B cell (primary cell): ENCODE measurements around the gene LRRC37A3. TPM values are rescaled to one million over a fixed set of nuclear protein-coding genes. Genes with fewer than 3 reads are reported as not detected.
"Not testable (repeated sequence)": the region's sequence is repeated elsewhere in the genome, so short reads cannot be mapped to it uniquely, and the experiment has no call there.

Source experiments
- ATAC-seq: fragments of 200-7000 bp; cut with Tn5 transposase; one replicate; pipeline ENCODE4 v1.10.0; 2021; ENCODE audit warnings: low read depth, mild to moderate bottlenecking, moderate number of reproducible peaks, moderate library complexity
- CTCF ChIA-PET: fragments of 350-600 bp; sonication (Branson Sonifier 250); formaldehyde crosslinking; loops from one replicate; lab custom pipeline; 2021; ENCODE audit warnings: antibody characterized with exemption, inconsistent platforms; lab: Charles Lee
- POLR2A ChIA-PET: fragments of 350-600 bp; sonication (Branson Sonifier 250); formaldehyde crosslinking; loops from one replicate; lab custom pipeline; 2021; ENCODE audit warnings: antibody characterized with exemption; lab: Charles Lee
- DNase-seq: peaks from one replicate; pipeline ENCODE4 v3.0.0; 2013
- H2AFZ ChIP-seq: 2 replicates; pipeline ENCODE4 v1.6.1; 2012; ENCODE audit warnings: mild to moderate bottlenecking, low read depth, low read length; ENCODE audit not compliant: insufficient read depth, poor library complexity, severe bottlenecking
- H3K27ac ChIP-seq, 2 donors: 1 replicate in 1 of 2; 2 replicates in 1 of 2; pipeline ENCODE4 v1.5.1; 2012 to 2013; ENCODE audit warnings: low read length in 2 of 2, mild to moderate bottlenecking in 2 of 2, moderate library complexity in 1 of 2
- H3K27me3 ChIP-seq, 4 experiments: fragments of 200-600 bp in 1 of 4; sonication (generic) in 1 of 4; replicated peaks in 1 of 4; 1 replicate in 2 of 4; 2 replicates in 2 of 4; pipeline versions ENCODE4 v1.6.1 to v1.7.0; 2013 to 2016; ENCODE audit warnings: low read length in 3 of 4, mild to moderate bottlenecking in 2 of 4, mixed read lengths in 1 of 4, moderate library complexity in 1 of 4; ENCODE audit not compliant: insufficient read depth in 4 of 4, control insufficient read depth in 3 of 4; ENCODE audit errors: control extremely low read depth in 1 of 4
- H3K36me3 ChIP-seq, 2 experiments: replicated peaks in 1 of 2; 1 replicate in 1 of 2; 2 replicates in 1 of 2; pipeline versions ENCODE4 v1.6.1 to v1.7.1; 2013; ENCODE audit warnings: low read length in 1 of 2; ENCODE audit not compliant: insufficient read depth in 2 of 2, control insufficient read depth in 1 of 2; ENCODE audit errors: control extremely low read depth in 1 of 2, extremely low read depth in 1 of 2
- H3K4me1 ChIP-seq, 2 donors: fragments of 200-600 bp in 1 of 2; sonication (generic) in 1 of 2; 1 replicate in 1 of 2; 2 replicates in 1 of 2; pipeline versions ENCODE4 v1.5.1 to v1.6.1; 2013 to 2017; ENCODE audit warnings: low read length in 2 of 2; ENCODE audit not compliant: control insufficient read depth in 2 of 2, insufficient read depth in 2 of 2
- H3K4me2 ChIP-seq: replicated peaks from 2 replicates; pipeline ENCODE3; 2012; ENCODE audit warnings: mild to moderate bottlenecking, low read depth, low read length; ENCODE audit not compliant: poor library complexity, severe bottlenecking
- H3K4me3 ChIP-seq, 5 experiments: fragments of 200-600 bp in 1 of 5; sonication (generic) in 1 of 5; 1 replicate in 3 of 5; 2 replicates in 2 of 5; pipeline versions ENCODE4 v1.5.1 to v1.7.0; 2011 to 2016; ENCODE audit warnings: low read length in 4 of 5, mild to moderate bottlenecking in 4 of 5, low read depth in 2 of 5, control low read depth in 1 of 5, moderate library complexity in 1 of 5; ENCODE audit not compliant: insufficient read depth in 1 of 5; ENCODE audit errors: control extremely low read depth in 1 of 5, extremely low read depth in 1 of 5
- H3K79me2 ChIP-seq: fragments of 200-600 bp; sonication (generic); one replicate; pipeline ENCODE4 v1.6.0; 2016; ENCODE audit warnings: low read length; ENCODE audit not compliant: control insufficient read depth, insufficient read depth
- H3K9ac ChIP-seq: fragments of 200-600 bp; sonication (generic); 2 replicates; pipeline ENCODE4 v1.6.1; 2017; ENCODE audit warnings: mild to moderate bottlenecking, low read length, moderate library complexity
- H3K9me3 ChIP-seq, 3 donors: one replicate each; pipeline versions ENCODE4 v1.6.1 to v1.7.1; 2013; ENCODE audit warnings: low read length in 2 of 3; ENCODE audit not compliant: control insufficient read depth in 2 of 3, insufficient read depth in 1 of 3; ENCODE audit errors: control extremely low read depth in 1 of 3
- H4K20me1 ChIP-seq: 2 replicates; pipeline ENCODE4 v1.6.0; 2012; ENCODE audit warnings: mild to moderate bottlenecking, low read length; ENCODE audit not compliant: insufficient read depth, control insufficient read depth, poor library complexity, severe bottlenecking
- H3K27ac Mint-ChIP-seq: one replicate; pipeline ENCODE4 v1.8.0; 2021; ENCODE audit warnings: mixed read lengths
- H3K27me3 Mint-ChIP-seq: one replicate; pipeline ENCODE4 v1.8.0; 2021; ENCODE audit warnings: mixed read lengths
- H3K4me1 Mint-ChIP-seq: one replicate; pipeline ENCODE4 v1.8.0; 2021; ENCODE audit warnings: mixed read lengths
- H3K4me3 Mint-ChIP-seq: one replicate; pipeline ENCODE4 v1.8.0; 2021; ENCODE audit warnings: mixed read lengths
- H3K9me3 Mint-ChIP-seq: one replicate; pipeline ENCODE4 v1.8.0; 2022; ENCODE audit warnings: mixed read lengths; ENCODE audit not compliant: insufficient read depth
- WGBS: methylation state at CpG from one replicate; pipeline ENCODE4 v1.1.5; 2013; ENCODE audit warnings: missing lambda C conversion rate; ENCODE audit not compliant: insufficient coverage; 5-methylcytosine and 5-hydroxymethylcytosine counted together
- intact Hi-C: fragments of 100-400 bp; cut with micrococcal nuclease; formaldehyde crosslinking; loops from one replicate; pipeline ENCODE4 v1.10.0; 2022
- polyA plus RNA-seq: library from polyadenylated mRNA; depleted of rRNA; stranded (reverse); fragments of >200 nt; gene quantifications from 2 replicates; pipeline ENCODE4 v1.2.3, GENCODE V29; 2012
- total RNA-seq, 2 donors: library from RNA; stranded (reverse); fragments of 120-200 nt in 1 of 2; gene quantifications; 1 replicate in 1 of 2; 2 replicates in 1 of 2; pipeline versions ENCODE4 v1.2.3 to v1.2.4, GENCODE V29; 2013 to 2022

Gene LRRC37A3
- total and polyA plus RNA-seq, 2 donors (not counting 1 experiment from before 2014, with no cell fraction given): 5.3 to 67.2 TPM

DNA sequence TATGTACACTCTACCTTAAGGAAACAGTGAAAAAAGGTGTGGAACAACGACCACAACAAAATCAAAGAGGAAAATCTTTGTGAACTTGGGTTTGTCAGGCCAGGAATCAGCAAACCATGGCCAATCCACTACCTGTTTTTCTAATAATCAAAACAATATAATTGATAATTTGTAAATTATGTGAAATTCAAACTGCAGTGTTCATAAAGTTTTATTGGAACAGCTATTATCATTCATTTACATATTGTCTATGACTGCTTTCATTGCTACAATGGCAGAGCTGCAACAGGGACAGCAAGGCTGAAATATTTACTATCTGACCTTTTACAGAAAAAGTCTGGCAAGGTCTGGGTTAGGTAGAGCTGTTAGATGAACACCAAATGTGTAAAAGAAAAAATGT lies 4.0 kb downstream of the LRRC37A3 start:
- H3K27ac ChIP-seq, DNase-seq, H3K27ac Mint-ChIP-seq, H4K20me1 ChIP-seq, H3K79me2 ChIP-seq, POLR2A ChIA-PET, H3K4me2 ChIP-seq, ATAC-seq, H2AFZ ChIP-seq, H3K36me3 ChIP-seq, H3K9me3 ChIP-seq, H3K4me1 ChIP-seq, H3K27me3 ChIP-seq, H3K9me3 Mint-ChIP-seq, H3K4me3 ChIP-seq, CTCF ChIA-PET, H3K4me1 Mint-ChIP-seq, H3K9ac ChIP-seq, H3K4me3 Mint-ChIP-seq, H3K27me3 Mint-ChIP-seq: not testable (repeated sequence)
- intact Hi-C loops: loop anchor here (5.0 to 10.0 kb wide), 3 partner anchors 50 to 222 kb away; partner anchors contain the start of gene RGS9
- no CpG with 5 or more reads among the region's 1 CpG for WGBS

GRCh38 chr17:64910191-64910514 lies 9.1 kb downstream of the LRRC37A3 start:
- H3K4me2 ChIP-seq, H2AFZ ChIP-seq, H3K27me3 Mint-ChIP-seq, H3K4me1 Mint-ChIP-seq, H3K27me3 ChIP-seq, H3K4me3 Mint-ChIP-seq, H3K9ac ChIP-seq, H3K4me3 ChIP-seq, H3K36me3 ChIP-seq, H4K20me1 ChIP-seq, H3K4me1 ChIP-seq, DNase-seq, H3K9me3 Mint-ChIP-seq, H3K27ac ChIP-seq, CTCF ChIA-PET, H3K79me2 ChIP-seq, H3K27ac Mint-ChIP-seq, H3K9me3 ChIP-seq, ATAC-seq, POLR2A ChIA-PET: not testable (repeated sequence)
- WGBS: no CpG with 5 or more reads among the region's 3 CpGs
- intact Hi-C loops: loop anchor here (10.0 kb wide), 1 partner anchor 55 kb away; no protein-coding TSS in a partner anchor

- H3K4me3 Mint-ChIP-seq, H3K4me1 ChIP-seq, H4K20me1 ChIP-seq, H3K27me3 Mint-ChIP-seq, H3K4me3 ChIP-seq, H3K27me3 ChIP-seq, H3K36me3 ChIP-seq, H2AFZ ChIP-seq, CTCF ChIA-PET, H3K79me2 ChIP-seq, H3K27ac Mint-ChIP-seq, DNase-seq, POLR2A ChIA-PET, ATAC-seq, H3K4me2 ChIP-seq, H3K27ac ChIP-seq, H3K9ac ChIP-seq, H3K9me3 Mint-ChIP-seq, H3K4me1 Mint-ChIP-seq, H3K9me3 ChIP-seq: not testable (repeated sequence)
- WGBS: no CpG with 5 or more reads among the region's 7 CpGs
- intact Hi-C loops: loop anchor here (10.0 kb wide), 1 partner anchor 55 kb away; no protein-coding TSS in a partner anchor
Observed at GRCh38 chr17:64909511-64910190, 9.6 kb downstream of the LRRC37A3 start.

- POLR2A ChIA-PET, H3K79me2 ChIP-seq, H3K4me1 Mint-ChIP-seq, H3K4me2 ChIP-seq, H3K9me3 Mint-ChIP-seq, H3K4me1 ChIP-seq, H3K4me3 ChIP-seq, H3K9ac ChIP-seq, H3K27ac ChIP-seq, H3K27me3 Mint-ChIP-seq, H4K20me1 ChIP-seq, H3K4me3 Mint-ChIP-seq, H3K36me3 ChIP-seq, ATAC-seq, intact Hi-C loops, H3K27me3 ChIP-seq, H3K9me3 ChIP-seq, CTCF ChIA-PET, H3K27ac Mint-ChIP-seq, H2AFZ ChIP-seq, DNase-seq: not testable (repeated sequence)
- no CpG with 5 or more reads among the region's 5 CpGs for WGBS
Observed at GRCh38 chr17:64904069-64904468, 15.2 kb downstream of the LRRC37A3 start.
